Fibroblast of skin of abdomen (primary cell): ENCODE results near the gene NSRP1.
"Not testable (repeated sequence)": the region's sequence is repeated elsewhere in the genome, so short reads cannot be mapped to it uniquely, and the experiment has no call there.

Experiments
- DNase-seq: peaks from one replicate; pipeline ENCODE4 v3.0.0-alpha.2; 2013

The NSRP1 gene

DNA sequence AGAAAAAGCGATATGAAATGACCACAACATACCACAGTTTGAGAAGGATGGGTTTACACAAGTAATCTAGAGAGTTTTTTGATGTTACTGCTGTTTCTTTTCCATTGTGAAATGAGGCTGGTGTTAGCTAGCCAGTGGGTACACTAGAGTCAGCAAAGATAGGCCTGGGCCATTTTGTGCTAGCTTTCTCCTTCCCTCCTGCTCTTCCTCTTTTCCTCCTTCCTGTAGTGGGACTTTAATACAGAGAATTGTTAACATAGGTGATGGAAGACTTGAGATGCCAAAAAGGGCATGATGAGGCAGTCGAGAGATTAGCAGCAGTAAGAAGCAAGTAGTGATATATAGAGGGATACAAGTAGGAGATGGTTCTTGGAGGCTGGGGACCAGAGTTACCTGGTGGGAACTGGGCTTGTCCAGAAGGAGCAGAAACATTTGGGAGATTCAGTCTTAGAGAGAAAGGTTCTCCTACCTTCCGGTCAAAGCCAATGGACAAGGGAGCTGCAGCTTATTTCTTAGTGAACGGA is 7.7 kb downstream of the NSRP1 start:
- no peak for DNase-seq

- no peak for DNase-seq
Measured at GRCh38 chr17:30130121-30130520, 13.5 kb downstream of the NSRP1 start.

- DNase-seq: no peak
Measured at GRCh38 chr17:30132615-30133014, 16.0 kb downstream of the NSRP1 start.

- no peak for DNase-seq
Measured at GRCh38 chr17:30133197-30133596, 16.6 kb downstream of the NSRP1 start.

DNA sequence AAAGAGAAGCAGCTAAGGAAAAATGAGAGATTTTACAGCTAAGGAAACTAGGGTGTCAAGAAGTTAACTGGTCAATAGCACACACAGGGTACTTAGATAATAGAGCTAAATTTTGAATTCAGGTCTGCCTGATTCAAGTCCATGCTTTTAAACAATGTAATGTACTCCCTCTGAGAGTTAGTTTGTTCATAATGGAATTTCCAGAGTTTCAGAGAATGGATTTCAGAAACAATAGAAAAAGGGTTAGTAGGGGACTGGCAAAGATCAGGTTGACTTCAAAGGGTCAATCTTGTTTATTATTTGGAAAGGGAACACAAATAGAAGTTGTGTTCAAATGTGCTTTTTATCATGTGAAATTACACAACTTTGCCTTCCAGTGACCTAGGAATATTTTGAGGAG is 17.9 kb downstream of the NSRP1 start:
- no peak for DNase-seq

DNA sequence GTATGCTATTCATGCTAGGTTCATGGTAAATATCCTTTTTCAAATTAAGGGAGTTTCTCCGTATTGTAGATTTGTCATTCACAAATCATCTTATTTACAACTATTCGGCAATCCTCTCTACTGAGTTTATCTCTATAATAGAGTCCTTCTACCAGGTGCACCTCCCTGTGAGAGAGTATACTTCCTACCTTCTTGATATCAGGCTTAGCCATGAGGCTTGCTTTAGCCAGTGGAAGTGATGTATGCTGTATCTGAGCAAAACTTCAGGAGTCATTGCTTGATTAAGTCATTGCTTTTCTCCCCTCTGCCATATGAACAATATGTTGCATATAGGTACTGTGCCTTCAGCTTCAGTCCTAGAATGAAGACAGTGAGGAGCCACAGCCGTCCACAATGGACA is 20.5 kb downstream of the NSRP1 start:
- DNase-seq: no peak

DNA sequence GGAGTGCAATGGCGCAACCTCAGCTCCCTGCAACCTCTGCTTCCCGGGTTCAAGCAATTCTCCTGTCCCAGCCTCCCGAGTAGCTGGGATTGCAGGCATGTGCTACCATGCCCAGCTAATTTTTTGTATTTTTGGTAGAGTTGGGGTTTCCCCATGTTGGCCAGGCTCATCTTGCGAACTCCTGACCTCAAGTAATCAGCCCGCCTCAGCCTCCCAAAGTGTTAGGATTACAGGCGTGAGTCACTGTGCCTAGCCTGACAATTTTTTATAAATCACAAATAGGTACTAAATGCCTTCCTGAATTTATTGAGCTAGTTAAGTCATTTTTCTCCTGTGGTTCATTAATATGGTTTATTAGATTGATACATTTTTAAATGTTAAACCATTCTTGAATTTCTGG is 31.2 kb downstream of the NSRP1 start:
- not testable (repeated sequence) for DNase-seq

DNA sequence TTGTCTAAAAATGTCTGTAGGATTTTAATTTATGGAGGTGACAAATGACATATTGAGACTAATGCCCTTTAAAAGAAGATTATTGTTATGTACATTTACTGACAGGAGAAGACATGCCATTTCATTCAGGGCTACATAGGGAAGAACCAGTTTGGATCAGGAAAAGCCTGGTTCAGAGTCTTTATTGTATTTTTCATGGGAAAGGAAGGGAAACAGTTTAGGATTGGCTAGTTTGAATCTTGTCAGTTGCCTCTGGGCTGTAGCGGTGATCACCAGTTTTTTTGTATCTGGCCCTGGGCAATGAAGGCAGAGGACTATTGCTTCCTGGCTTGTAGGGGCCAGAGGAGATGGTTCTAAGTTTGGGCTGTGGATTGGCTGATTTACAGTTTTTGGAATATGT is 31.8 kb downstream of the NSRP1 start:
- DNase-seq: no peak

DNA sequence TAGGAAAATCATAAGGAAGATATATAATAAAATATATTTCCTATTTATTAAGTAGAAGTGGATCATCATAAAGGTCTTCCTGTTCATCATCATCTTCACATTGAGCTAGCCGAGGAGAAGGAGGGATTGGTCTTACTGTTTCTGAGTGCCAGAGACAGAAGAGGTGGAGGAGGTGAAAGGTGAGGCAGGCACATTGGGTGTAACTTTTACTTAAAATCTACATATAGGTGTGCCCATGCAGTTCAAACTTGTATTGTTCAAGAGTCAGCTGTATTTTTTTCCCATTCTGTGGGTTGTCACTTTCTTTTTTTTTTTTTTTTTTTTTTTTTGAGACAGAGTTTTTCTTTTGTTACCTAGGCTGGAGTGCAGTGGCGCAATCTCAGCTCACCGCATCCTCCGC is 34.9 kb downstream of the NSRP1 start:
- no peak for DNase-seq

- no peak for DNase-seq
Measured at GRCh38 chr17:30153463-30153862, 36.8 kb downstream of the NSRP1 start.

- no peak for DNase-seq
Measured at GRCh38 chr17:30155389-30155788, 38.8 kb downstream of the NSRP1 start.

DNA sequence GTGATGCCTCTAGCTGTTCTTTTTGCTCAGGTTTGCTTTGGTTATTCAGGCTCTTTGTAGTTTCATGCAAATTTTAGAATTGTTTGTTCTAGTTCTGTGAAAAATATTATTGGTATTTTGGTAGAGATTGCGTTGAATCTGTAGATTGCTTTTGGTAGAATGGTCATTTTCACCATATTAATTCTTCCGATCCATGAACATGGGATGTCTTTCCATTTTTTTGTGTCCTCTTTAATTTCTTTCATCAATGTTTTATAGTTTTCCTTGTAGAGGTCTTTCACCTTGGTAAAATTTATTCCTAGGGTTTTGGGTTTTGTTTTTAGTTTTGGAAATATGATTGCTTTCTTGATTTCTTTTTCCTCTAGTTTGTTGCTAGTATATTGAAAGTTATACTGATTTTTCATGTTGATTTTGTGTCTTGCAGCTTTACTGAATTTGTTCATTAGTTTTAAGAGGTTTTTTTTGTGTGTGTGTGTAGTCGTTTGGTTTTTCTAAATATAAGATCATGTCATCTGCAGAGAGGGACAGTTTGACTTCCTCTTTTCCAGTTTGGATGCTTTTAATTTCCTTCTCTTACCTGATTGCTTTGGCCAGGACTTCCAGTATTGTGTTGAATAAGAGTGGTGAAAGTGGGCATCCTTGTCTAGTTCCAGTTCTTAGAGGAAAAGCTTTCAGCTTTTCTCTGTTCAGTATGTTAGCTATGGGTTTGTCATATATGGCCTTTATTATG is 42.4 kb downstream of the NSRP1 start:
- no peak for DNase-seq

GRCh38 chr17:30160419-30161172 is 44.0 kb downstream of the NSRP1 start:
- DNase-seq: no peak

DNA sequence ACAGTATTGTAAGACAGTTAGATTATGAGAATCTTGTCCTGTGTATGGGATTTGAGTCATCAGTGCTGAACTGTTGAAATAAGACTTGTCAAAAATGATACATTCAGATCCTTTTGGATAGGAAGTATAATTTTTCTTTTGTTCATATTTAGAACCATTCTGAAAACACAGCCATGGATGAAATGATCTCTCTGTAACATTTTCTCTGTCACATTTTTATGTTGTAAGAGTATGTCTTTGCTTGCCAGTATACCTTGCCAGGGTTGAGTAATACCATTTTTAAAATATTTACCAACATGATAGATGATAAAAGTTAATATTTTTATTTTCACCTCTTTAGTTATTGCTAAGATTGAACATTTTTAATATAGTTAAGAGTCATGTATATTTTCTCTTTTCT is 45.0 kb downstream of the NSRP1 start:
- DNase-seq: no peak

GRCh38 chr17:30164531-30164930 is 47.9 kb downstream of the NSRP1 start:
- DNase-seq: no peak

DNA sequence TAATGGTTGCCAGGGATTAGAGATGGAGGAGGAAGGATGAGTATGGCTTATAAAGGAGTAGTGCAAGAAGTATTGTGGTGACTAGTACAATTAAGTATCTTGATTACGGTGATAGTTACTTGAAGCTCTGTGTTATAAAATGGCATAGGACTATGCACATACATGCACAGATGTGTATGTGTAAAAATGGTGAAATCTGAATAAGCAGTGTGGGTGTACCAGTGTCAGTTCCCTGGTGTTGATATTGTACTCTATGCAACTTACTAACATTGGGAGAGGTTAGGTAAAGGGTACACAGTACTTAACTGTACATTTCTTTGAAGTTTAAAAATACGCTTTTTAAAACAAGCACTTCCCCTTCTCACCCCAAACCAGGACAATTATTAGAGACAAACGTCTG is 48.5 kb downstream of the NSRP1 start:
- no peak for DNase-seq

- no peak for DNase-seq
Measured at GRCh38 chr17:30165960-30166359, 49.3 kb downstream of the NSRP1 start.

DNA sequence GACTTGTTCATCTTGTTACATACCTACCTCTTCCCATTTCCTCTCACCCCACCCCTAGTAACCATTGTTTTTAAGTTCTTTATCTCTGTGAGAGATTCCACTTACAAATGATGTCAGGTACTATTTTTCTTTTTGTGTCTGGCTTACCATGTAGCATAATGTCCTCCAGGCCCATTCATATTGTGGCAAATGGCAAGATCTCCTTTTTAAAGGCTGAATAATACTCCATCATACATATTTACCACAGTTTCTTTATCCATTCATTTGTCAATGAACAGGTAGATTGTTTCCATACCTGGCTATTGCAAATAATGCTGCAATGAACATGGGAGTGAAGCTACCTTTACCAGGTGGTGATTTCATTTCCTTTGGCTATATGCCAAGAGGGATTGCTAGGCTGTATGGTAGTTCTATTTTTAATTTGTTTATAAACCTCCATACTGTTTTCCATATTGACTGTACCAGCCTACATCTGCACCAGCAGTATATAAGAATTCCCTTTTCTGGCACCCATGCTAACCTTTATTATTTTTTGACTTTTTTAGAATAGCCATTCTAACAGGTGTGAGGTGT is 53.9 kb downstream of the NSRP1 start:
- no peak for DNase-seq

GRCh38 chr17:30172560-30172959 is 55.9 kb downstream of the NSRP1 start:
- no peak for DNase-seq

GRCh38 chr17:30173649-30174048 is 57.0 kb downstream of the NSRP1 start:
- no peak for DNase-seq

DNA sequence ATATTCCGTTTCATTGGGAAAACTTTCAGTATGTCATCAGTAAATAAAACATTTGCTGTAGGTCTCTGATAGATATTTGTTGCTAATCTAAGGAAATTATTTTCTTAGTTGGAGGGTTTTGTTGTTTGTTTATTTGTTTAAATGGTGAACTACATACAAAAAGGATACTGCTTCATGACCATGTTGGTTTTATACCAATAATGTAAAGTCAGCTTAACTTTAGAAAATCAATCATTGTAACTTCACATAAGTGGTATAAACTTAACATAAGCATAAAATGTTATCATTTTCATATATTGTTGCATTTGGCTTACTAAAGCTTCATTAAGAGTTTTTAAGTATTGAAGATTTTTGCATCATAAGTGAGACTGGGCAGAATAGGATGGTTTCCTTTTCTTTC is 57.9 kb downstream of the NSRP1 start:
- no peak for DNase-seq

DNA sequence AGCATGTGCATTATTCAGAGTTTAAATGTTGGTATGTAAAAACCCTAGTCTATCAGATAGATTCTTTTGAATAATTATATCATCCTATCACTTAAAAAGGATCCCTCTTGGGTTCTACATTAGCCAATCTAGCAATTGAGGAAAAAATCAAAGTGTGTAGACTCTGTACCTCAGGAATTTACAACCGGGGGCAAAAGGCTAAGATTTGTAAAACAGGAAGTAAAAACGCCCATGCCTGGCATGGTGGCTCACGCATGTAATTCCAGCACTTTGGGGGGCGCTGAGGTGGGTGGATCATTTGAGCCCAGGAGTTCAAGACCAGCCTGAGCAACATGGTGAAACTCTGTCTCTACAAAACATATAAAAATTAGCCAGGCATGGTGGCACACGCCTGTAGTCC is 60.2 kb downstream of the NSRP1 start:
- no peak for DNase-seq

DNA sequence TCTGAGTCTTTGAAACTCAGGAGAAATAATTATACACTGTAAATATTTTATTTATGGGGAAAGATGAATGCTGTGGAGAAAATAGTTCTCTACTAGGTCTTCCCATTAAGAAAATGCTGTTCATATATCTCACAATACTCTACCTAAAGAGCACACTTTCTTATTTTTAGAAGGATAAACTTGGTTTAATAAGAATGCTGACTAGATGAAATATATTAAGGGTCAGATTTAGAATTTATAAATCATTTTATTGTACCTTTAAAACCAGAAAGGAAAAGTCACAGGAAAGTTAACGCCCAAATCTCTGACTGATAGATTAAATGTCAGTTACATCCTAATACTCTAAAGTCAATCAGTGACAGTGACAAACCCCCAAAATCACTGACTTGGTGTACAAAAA is 70.1 kb downstream of the NSRP1 start:
- no peak for DNase-seq

- DNase-seq: no peak
Measured at GRCh38 chr17:30187573-30187972, 71.0 kb downstream of the NSRP1 start.
